Left ventricle myocardium inferior (tissue), 1 donor: Measurements from ENCODE around the gene TAF15. TPM values are rescaled to one million over a fixed set of nuclear protein-coding genes. Genes with fewer than 3 reads are reported as not detected.

ENCODE experiments used
- DNase-seq: peaks from one replicate; pipeline ENCODE4 v3.0.0-alpha.2; 2020
- H3K27ac ChIP-seq: fragments of 200-600 bp; replicated peaks from 2 replicates; pipeline ENCODE4 v1.8.0; 2021
- H3K27me3 ChIP-seq: fragments of 200-600 bp; 2 replicates; pipeline ENCODE4 v1.8.0; 2021; ENCODE audit warnings: low read depth
- H3K36me3 ChIP-seq: fragments of 200-600 bp; 2 replicates; pipeline ENCODE4 v1.8.0; 2021
- H3K4me1 ChIP-seq: fragments of 200-600 bp; 2 replicates; pipeline ENCODE4 v1.8.0; 2021
- H3K4me3 ChIP-seq: fragments of 200-600 bp; 2 replicates; pipeline ENCODE4 v1.8.0; 2021; ENCODE audit warnings: mild to moderate bottlenecking, moderate library complexity
- H3K9me3 ChIP-seq: fragments of 200-600 bp; replicated peaks from 2 replicates; pipeline ENCODE4 v1.8.0; 2021
- intact Hi-C: fragments of 100-400 bp; cut with micrococcal nuclease; formaldehyde crosslinking; loops from one replicate; pipeline ENCODE4 v1.11.0; 2022
- total RNA-seq: library from RNA; stranded (reverse); fragmentation: NEBNext Ultra II Directional; extraction: Animal tissue kit (Norgen Biotek cat#: 25700); gene quantifications from one replicate; pipeline ENCODE4 v1.2.1, GENCODE V29; 2021
- TF ChIP-seq, protein P1 (sequence below): fragments of 200-600 bp; IDR thresholded peaks from 2 replicates; pipeline ENCODE4 v1.8.0; 2021; ENCODE audit warnings: antibody characterized with exemption, mild to moderate bottlenecking, borderline replicate concordance
- donor health status: DM: no; HTN: yes; CAD: no; lungs with severe emphysema.

Gene TAF15
- total RNA-seq, 1 donor from 2014 or later, result 113 TPM

DNA sequence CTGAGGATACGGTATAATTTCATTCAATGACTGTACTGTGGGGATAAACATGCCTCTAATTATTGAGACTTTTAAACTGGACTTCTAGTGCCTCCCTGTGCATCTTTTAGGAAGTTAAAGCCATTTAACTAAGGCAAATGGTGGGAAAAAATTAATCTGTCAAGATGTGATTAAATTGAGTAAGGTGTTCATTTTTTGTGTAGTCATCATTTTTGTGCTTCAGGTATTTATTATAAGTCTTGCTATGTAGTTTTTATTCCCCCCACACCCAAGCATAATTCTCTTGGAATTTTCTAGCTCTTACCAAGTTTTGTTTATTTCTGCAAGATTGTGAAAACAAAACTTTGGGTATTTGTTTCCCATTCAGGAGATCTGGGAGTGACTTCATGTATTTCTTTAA, 10.2 kb downstream of the TAF15 start:
- Histone ChIP-seq H3K36me3 (peaks cover 65% of the 10 kb centered on the region), H3K27me3 (no peaks in the 10 kb centered on the region), H3K4me3 (no peak overlapping the region), H3K27ac (no peak overlapping the region), H3K4me1 (peaks cover 36% of the 10 kb centered on the region), H3K9me3 (no peaks in the 10 kb centered on the region)
- no peak for DNase-seq
- intact Hi-C loops, result no loop called here
- TF ChIP-seq, protein P1, sequence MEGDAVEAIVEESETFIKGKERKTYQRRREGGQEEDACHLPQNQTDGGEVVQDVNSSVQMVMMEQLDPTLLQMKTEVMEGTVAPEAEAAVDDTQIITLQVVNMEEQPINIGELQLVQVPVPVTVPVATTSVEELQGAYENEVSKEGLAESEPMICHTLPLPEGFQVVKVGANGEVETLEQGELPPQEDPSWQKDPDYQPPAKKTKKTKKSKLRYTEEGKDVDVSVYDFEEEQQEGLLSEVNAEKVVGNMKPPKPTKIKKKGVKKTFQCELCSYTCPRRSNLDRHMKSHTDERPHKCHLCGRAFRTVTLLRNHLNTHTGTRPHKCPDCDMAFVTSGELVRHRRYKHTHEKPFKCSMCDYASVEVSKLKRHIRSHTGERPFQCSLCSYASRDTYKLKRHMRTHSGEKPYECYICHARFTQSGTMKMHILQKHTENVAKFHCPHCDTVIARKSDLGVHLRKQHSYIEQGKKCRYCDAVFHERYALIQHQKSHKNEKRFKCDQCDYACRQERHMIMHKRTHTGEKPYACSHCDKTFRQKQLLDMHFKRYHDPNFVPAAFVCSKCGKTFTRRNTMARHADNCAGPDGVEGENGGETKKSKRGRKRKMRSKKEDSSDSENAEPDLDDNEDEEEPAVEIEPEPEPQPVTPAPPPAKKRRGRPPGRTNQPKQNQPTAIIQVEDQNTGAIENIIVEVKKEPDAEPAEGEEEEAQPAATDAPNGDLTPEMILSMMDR, result no peak

- no peaks in the 10 kb centered on the region for H3K27me3 ChIP-seq
- peaks cover 84% of the 10 kb centered on the region for H3K36me3 ChIP-seq
- peaks cover 30% of the 10 kb centered on the region for H3K4me1 ChIP-seq
- H3K9me3 ChIP-seq, result no peaks in the 10 kb centered on the region
- DNase-seq, result no peak
- H3K4me3 ChIP-seq, result no peak overlapping the region
- intact Hi-C loops, result no loop called here
- H3K27ac ChIP-seq, result no peak overlapping the region
- TF ChIP-seq, protein P1, result no peak
These were observed 12.0 kb downstream of the TAF15 start for GRCh38 chr17:35821308-35821707.

- Histone ChIP-seq H3K4me3 (no peak overlapping the region), H3K9me3 (no peaks in the 10 kb centered on the region), H3K27me3 (no peaks in the 10 kb centered on the region), H3K27ac (no peak overlapping the region), H3K36me3 (peaks cover 79% of the 10 kb centered on the region), H3K4me1 (peaks cover 16% of the 10 kb centered on the region)
- no peak for DNase-seq
- intact Hi-C loops, result no loop called here
- TF ChIP-seq, protein P1, result no peak
These were observed 15.9 kb downstream of the TAF15 start for GRCh38 chr17:35825206-35825605.

DNA sequence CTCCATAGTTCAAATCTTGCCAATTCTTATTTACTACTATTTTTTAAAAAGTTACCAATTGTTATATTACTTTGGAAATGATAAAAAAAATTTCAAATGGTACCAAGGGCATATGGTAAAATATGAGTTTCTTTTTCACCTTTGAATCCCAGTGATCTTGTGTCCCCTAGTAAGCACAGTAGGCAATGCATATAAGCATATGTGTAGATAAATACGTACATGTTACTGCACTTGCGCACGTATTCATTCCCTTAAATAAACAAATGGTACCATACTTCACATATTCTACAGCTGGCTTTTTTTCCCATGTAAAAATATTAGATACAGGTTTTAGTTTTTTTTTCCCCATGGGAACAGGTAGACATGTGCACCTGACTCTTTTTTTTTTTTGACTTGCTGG, 31.8 kb downstream of the TAF15 start:
- no peak for DNase-seq
- H3K4me1 ChIP-seq, result no peaks in the 10 kb centered on the region
- no peak overlapping the region for H3K27ac ChIP-seq
- no peaks in the 10 kb centered on the region for H3K9me3 ChIP-seq
- intact Hi-C loops, result no loop called here
- peaks cover 100% of the 10 kb centered on the region for H3K36me3 ChIP-seq
- no peak overlapping the region for H3K4me3 ChIP-seq
- no peaks in the 10 kb centered on the region for H3K27me3 ChIP-seq
- TF ChIP-seq, protein P1, result no peak

- no peaks in the 10 kb centered on the region for H3K27me3 ChIP-seq
- TF ChIP-seq, protein P1, result no peak
- no peak for DNase-seq
- no peak overlapping the region for H3K27ac ChIP-seq
- no peak overlapping the region for H3K4me3 ChIP-seq
- H3K36me3 ChIP-seq, result peaks cover 100% of the 10 kb centered on the region
- intact Hi-C loops, result no loop called here
- no peaks in the 10 kb centered on the region for H3K9me3 ChIP-seq
- H3K4me1 ChIP-seq, result peaks cover under 1% of the 10 kb centered on the region
These were observed 32.2 kb downstream of the TAF15 start for GRCh38 chr17:35841505-35841904.

- intact Hi-C loops, result no loop called here
- Histone ChIP-seq H3K4me1 (peaks cover 8% of the 10 kb centered on the region), H3K36me3 (peaks cover 95% of the 10 kb centered on the region), H3K27me3 (no peaks in the 10 kb centered on the region), H3K27ac (no peak overlapping the region), H3K9me3 (no peaks in the 10 kb centered on the region), H3K4me3 (no peak overlapping the region)
- no peak for DNase-seq
- TF ChIP-seq, protein P1, result no peak
These were observed 33.0 kb downstream of the TAF15 start for GRCh38 chr17:35842239-35842638.
